Suprapubic skin (tissue), 3 donors: ENCODE data around the gene SERPIND1.
"Not testable (repeated sequence)": the region's sequence is repeated elsewhere in the genome, so short reads cannot be mapped to it uniquely, and the experiment has no call there.

Experiments
- POLR2AphosphoS5 ChIP-seq, 3 donors: sonication (generic); formaldehyde crosslinking; IDR thresholded peaks; one replicate each; pipeline ENCODE4 v1.6.1; 2017; ENCODE audit warnings: antibody characterized with exemption in 3 of 3
- TF ChIP-seq, protein P1 (sequence below), 2 donors: fragments of 200-600 bp in 1 of 2; fragments of 450-650 bp in 1 of 2; sonication (generic) in 1 of 2; IDR thresholded peaks; one replicate each; pipeline ENCODE4 v1.5.1; 2016 to 2019; ENCODE audit warnings: antibody characterized with exemption in 2 of 2, mild to moderate bottlenecking in 1 of 2, moderate library complexity in 1 of 2

DNA sequence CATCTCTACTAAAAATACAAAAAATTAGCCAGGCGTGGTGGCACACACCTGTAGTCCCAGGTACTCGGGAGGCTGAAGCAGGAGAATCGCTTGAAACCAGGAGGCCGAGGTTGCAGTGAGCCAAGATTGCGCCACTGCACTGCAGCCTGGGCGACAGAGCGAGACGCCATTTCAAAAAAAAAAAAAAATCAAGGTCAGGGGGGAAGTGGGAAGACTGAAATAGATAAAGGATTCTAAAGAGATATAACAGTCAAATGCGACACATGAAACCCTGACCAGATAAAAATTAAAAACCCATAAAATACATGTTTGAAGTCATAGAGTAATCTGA, 4.5 kb upstream of the SERPIND1 start:
- TF ChIP-seq, protein P1, sequence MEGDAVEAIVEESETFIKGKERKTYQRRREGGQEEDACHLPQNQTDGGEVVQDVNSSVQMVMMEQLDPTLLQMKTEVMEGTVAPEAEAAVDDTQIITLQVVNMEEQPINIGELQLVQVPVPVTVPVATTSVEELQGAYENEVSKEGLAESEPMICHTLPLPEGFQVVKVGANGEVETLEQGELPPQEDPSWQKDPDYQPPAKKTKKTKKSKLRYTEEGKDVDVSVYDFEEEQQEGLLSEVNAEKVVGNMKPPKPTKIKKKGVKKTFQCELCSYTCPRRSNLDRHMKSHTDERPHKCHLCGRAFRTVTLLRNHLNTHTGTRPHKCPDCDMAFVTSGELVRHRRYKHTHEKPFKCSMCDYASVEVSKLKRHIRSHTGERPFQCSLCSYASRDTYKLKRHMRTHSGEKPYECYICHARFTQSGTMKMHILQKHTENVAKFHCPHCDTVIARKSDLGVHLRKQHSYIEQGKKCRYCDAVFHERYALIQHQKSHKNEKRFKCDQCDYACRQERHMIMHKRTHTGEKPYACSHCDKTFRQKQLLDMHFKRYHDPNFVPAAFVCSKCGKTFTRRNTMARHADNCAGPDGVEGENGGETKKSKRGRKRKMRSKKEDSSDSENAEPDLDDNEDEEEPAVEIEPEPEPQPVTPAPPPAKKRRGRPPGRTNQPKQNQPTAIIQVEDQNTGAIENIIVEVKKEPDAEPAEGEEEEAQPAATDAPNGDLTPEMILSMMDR (IDR thresholded peaks at IDR 0.05) = not testable (repeated sequence)
- TF ChIP-seq POLR2AphosphoS5 (IDR thresholded peaks at IDR 0.05) = not testable (repeated sequence)
